Calu3 (cell line): ENCODE results near the gene ANGPTL1. TPM values are rescaled to one million over a fixed set of nuclear protein-coding genes. Genes with fewer than 3 reads are reported as not detected.

ENCODE experiments used
- BruUV-seq: library from RNA; stranded (reverse); fragments of 400-500 nt; replicated peaks from 2 replicates; lab custom pipeline; 2021; lab: Mats Ljungman, UMichigan
- CTCF ChIA-PET: fragments of 300-600 bp; sonication (Branson Sonifier 250); formaldehyde crosslinking; loops from one replicate; lab custom pipeline; 2022; ENCODE audit warnings: antibody characterized with exemption; lab: Charles Lee
- DNase-seq: peaks from one replicate; pipeline ENCODE4 v3.0.0; 2022
- H3K27ac Mint-ChIP-seq: one replicate; pipeline ENCODE4 v1.8.0; 2022; ENCODE audit warnings: mixed read lengths; ENCODE audit not compliant: unreplicated experiment
- H3K27me3 Mint-ChIP-seq: one replicate; pipeline ENCODE4 v1.8.0; 2022; ENCODE audit warnings: mixed read lengths; ENCODE audit not compliant: unreplicated experiment
- H3K36me3 Mint-ChIP-seq: one replicate; pipeline ENCODE4 v1.8.0; 2022; ENCODE audit warnings: mild to moderate bottlenecking, moderate library complexity, mixed read lengths; ENCODE audit not compliant: insufficient read depth, unreplicated experiment
- H3K4me1 Mint-ChIP-seq: one replicate; pipeline ENCODE4 v1.8.0; 2022; ENCODE audit warnings: mild to moderate bottlenecking, low read depth, mixed read lengths; ENCODE audit not compliant: unreplicated experiment
- H3K4me3 Mint-ChIP-seq: one replicate; pipeline ENCODE4 v1.8.0; 2022; ENCODE audit warnings: mild to moderate bottlenecking, low read depth, moderate library complexity, mixed read lengths; ENCODE audit not compliant: unreplicated experiment
- H3K9me3 Mint-ChIP-seq: one replicate; pipeline ENCODE4 v1.8.0; 2022; ENCODE audit warnings: low read depth, mixed read lengths; ENCODE audit not compliant: unreplicated experiment
- intact Hi-C: fragments of 100-400 bp; cut with micrococcal nuclease; formaldehyde crosslinking; loops from one replicate; pipeline ENCODE4 v1.10.0; 2022; ENCODE audit not compliant: unreplicated experiment
- total RNA-seq: library from RNA; stranded (reverse); gene quantifications from 2 replicates; pipeline ENCODE4 v1.2.3, GENCODE V29; 2022
- TF ChIP-seq, protein P1 (sequence below): fragments of 200-600 bp; IDR thresholded peaks from one replicate; pipeline ENCODE4 v1.8.0; 2022; ENCODE audit warnings: antibody characterized with exemption; ENCODE audit not compliant: unreplicated experiment

Gene ANGPTL1
- total RNA-seq, 1 experiment from 2014 or later = 0.35 TPM

DNA sequence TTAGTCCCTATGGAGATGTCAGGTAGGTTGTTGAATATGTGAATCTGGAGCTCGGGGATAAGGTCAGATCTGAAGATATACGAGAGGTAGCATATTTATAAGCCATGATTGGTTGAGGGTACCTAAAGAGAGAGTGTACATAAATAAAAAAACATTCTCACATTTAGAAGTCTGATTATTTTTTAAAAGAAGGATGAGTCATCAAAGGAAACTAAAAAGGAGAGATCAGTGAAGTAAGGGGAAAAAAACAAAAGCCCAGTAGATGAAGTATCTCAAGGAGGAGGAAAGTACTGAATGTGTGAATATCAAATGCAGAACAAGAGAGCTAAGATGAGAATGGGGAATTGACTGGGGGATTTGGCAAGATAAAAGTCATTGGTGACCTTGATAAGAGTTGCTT is 15.7 kb upstream of the ANGPTL1 start:
- DNase-seq = no peak
- TF ChIP-seq, protein P1, sequence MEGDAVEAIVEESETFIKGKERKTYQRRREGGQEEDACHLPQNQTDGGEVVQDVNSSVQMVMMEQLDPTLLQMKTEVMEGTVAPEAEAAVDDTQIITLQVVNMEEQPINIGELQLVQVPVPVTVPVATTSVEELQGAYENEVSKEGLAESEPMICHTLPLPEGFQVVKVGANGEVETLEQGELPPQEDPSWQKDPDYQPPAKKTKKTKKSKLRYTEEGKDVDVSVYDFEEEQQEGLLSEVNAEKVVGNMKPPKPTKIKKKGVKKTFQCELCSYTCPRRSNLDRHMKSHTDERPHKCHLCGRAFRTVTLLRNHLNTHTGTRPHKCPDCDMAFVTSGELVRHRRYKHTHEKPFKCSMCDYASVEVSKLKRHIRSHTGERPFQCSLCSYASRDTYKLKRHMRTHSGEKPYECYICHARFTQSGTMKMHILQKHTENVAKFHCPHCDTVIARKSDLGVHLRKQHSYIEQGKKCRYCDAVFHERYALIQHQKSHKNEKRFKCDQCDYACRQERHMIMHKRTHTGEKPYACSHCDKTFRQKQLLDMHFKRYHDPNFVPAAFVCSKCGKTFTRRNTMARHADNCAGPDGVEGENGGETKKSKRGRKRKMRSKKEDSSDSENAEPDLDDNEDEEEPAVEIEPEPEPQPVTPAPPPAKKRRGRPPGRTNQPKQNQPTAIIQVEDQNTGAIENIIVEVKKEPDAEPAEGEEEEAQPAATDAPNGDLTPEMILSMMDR = no peak
- intact Hi-C loops = no loop called here
- Mint-ChIP-seq H3K36me3 (no peaks in the 10 kb centered on the region), H3K27ac (peak overlapping the region; percentile 4), H3K4me1 (peaks cover 9% of the 10 kb centered on the region), H3K4me3 (no peak overlapping the region), H3K9me3 (no peaks in the 10 kb centered on the region), H3K27me3 (no peaks in the 10 kb centered on the region)
- no TSS peak for BruUV-seq
- CTCF ChIA-PET = no interaction called here

DNA sequence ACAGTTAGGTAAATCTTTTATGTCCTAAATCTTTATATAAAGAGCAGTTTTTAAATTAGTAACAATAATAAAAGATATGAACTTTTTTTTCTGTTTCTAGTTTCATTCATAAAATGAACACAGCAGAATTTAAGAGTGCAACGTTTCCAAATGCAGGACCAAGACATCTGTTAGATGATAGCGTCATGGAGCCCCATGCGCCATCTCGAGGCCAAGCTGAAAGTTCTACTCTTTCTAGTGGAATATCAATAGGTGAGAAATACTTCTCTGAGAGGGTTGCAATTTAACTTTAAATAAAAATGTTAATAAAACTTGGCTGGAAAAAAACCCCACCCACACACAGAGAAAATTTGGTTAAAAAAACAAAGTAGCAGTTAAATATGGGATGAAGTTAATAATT is 15.0 kb upstream of the ANGPTL1 start:
- Mint-ChIP-seq H3K27ac (peak overlapping the region; percentile 4), H3K27me3 (no peaks in the 10 kb centered on the region), H3K4me3 (no peak overlapping the region), H3K4me1 (peaks cover 9% of the 10 kb centered on the region), H3K9me3 (no peaks in the 10 kb centered on the region), H3K36me3 (no peaks in the 10 kb centered on the region)
- DNase-seq = no peak
- TF ChIP-seq, protein P1 = no peak
- no TSS peak for BruUV-seq
- CTCF ChIA-PET = no interaction called here
- intact Hi-C loops = no loop called here

DNA sequence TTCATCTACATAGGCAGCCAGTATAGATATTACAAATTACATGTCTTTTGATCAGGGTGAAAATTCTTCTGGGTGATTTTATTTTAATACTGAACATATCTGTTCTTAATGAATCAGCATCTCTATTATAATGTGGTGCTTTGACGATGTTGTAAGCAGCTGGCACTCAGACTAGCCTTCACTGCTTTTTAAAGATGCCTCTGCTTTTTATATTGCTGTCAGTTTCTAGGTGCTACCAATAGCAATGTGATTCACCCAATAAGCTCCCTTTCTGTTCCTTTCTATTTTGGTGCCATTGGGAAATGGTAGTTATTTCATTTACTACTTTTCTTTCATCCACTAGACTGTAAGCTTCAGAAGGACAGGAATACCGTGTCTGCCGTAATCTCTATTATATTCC is 11.1 kb upstream of the ANGPTL1 start:
- Mint-ChIP-seq H3K27ac (no peak overlapping the region), H3K4me1 (peaks cover 9% of the 10 kb centered on the region), H3K4me3 (no peak overlapping the region), H3K9me3 (no peaks in the 10 kb centered on the region), H3K36me3 (no peaks in the 10 kb centered on the region), H3K27me3 (no peaks in the 10 kb centered on the region)
- no peak for DNase-seq
- CTCF ChIA-PET = interaction anchor here (0.5 to 1.8 kb wide), 2 partner anchors 10 to 714 kb away, joined by 3 to 4 read pairs; no protein-coding TSS in a partner anchor
- intact Hi-C loops = no loop called here
- TF ChIP-seq, protein P1 = no peak
- no TSS peak for BruUV-seq

DNA sequence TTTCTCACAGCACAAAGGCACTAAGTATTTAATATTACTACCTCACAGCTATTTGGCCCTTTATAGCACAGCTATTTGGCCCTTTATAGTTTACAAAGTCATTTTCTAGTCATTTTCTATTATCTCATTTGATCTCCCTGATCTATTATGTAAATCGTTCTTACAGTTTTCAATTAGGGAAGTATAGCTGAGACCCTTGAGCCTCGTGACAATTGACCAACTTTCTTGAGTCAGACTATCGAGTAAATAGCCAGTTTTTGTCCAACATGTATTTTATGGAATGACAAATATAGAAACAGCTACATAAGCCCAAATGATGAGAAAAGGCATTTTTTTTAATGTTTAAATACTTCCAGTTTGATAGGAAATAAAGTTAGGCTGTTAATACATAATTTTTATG is 7.0 kb upstream of the ANGPTL1 start:
- CTCF ChIA-PET = no interaction called here
- peaks cover 4% of the 10 kb centered on the region for H3K4me1 Mint-ChIP-seq
- no peaks in the 10 kb centered on the region for H3K27me3 Mint-ChIP-seq
- no peak overlapping the region for H3K27ac Mint-ChIP-seq
- TF ChIP-seq, protein P1 = no peak
- no TSS peak for BruUV-seq
- intact Hi-C loops = no loop called here
- no peak overlapping the region for H3K4me3 Mint-ChIP-seq
- no peaks in the 10 kb centered on the region for H3K9me3 Mint-ChIP-seq
- DNase-seq = no peak
- no peaks in the 10 kb centered on the region for H3K36me3 Mint-ChIP-seq
